ENCODE results near the gene MDN1.

Gene MDN1

DNA sequence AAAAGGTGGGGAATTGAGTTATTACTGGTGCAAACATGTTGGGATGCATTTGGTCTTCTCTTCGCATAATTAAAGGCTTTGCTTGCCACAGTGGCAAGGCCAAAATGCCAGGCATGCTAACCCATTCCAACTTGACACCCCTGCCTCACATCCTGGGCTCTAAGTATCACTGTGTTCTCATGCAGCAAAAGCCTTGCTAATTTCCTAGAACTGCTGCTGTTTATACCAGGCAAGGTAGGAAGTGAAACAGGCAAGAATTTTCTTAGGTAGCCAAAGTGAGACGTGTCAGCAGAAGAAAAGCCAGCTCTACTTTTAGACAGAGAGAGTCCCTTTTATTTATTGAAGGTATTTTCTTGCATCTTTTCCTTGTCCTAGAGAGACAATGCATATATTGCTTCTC, 222.2 kb downstream of the MDN1 start:
- no peak for DNase-seq (ENCODE audit: low read depth in 2 of 2)

DNA sequence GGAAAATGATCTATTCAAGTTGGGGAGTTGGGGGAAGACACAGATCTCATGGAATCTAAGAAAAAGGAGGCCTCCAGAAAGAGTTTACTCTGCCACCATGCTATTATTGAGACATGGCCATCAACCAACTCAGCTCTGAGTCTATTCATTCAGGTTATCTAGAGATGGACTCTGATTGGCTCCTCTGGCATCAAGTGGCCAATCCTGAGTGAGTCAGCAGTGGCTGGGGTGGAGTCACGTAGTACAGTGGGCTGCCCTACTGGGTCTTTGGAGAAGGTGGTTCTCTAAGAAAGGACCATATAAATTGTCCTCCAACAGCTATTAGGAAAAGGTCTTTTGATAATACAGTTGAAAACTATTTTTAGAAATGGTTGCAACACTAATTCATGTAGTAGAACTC, 223.1 kb downstream of the MDN1 start:
- DNase-seq (ENCODE audit: low read depth in 2 of 2) = no peak

DNA sequence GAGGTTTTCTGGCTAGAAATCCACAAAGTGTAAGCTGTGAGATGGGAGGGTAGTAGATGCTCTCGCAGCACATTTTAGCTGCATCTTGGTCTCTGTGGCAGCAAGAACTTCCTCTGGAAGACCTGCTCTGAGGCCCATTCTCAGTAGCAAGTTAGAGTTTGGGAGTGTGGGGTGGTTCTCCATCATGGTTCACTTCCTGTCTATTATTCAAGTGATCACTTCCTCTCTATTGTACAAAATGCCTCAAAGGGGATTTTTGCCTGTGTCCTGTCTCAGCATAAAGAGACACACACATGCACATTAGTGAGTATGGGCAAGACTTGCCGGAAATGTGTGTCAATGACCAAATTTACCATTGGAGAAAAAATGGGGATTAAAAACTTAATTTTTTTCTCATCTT, 223.5 kb downstream of the MDN1 start:
- DNase-seq (ENCODE audit: low read depth in 2 of 2) = no peak
